H1 (cell line): ENCODE data around the gene KCTD20.

Source experiments
- YY1 ChIP-seq: IDR thresholded peaks from 2 replicates; pipeline ENCODE4 v1.6.1; 2011; ENCODE audit warnings: low read depth, mild to moderate bottlenecking, low read length
- TF ChIP-seq, protein P1 (sequence below), 3 experiments: IDR thresholded peaks; 1 replicate in 2 of 3; 2 replicates in 1 of 3; pipeline versions ENCODE4 v1.5.1 to v1.6.1; 2011; ENCODE audit warnings: low read length in 3 of 3, mild to moderate bottlenecking in 3 of 3, inconsistent platforms in 2 of 3, low read depth in 1 of 3, moderate library complexity in 1 of 3; ENCODE audit not compliant: insufficient read depth in 1 of 3; ENCODE audit errors: control extremely low read depth in 1 of 3

DNA sequence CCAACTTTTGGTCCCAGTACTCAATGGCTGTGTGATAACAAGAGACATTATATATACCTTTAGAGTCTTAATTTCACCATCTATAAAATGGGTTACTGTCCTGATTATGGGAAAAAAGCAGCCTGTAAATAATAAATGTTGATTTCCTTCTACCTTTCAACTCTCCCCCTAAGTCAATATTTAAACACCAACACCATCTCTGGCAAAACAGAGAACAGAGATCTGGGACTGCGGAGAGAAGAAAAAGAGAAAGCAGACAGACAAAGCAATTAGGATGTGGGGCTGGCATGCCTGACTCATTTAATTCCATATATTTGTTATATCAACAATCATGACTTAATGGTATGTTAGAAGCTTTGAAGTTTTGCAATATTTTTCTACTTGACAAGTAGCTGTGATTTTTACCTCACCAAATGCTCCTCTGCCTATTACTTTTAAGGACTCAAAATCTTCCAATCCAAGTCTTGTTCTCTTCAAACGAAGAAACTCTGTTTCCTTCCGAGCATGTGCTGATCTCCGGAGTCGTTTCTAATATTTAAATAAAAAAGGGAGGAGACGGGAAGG is 81.2 kb downstream of the KCTD20 start:
- TF ChIP-seq, protein P1, sequence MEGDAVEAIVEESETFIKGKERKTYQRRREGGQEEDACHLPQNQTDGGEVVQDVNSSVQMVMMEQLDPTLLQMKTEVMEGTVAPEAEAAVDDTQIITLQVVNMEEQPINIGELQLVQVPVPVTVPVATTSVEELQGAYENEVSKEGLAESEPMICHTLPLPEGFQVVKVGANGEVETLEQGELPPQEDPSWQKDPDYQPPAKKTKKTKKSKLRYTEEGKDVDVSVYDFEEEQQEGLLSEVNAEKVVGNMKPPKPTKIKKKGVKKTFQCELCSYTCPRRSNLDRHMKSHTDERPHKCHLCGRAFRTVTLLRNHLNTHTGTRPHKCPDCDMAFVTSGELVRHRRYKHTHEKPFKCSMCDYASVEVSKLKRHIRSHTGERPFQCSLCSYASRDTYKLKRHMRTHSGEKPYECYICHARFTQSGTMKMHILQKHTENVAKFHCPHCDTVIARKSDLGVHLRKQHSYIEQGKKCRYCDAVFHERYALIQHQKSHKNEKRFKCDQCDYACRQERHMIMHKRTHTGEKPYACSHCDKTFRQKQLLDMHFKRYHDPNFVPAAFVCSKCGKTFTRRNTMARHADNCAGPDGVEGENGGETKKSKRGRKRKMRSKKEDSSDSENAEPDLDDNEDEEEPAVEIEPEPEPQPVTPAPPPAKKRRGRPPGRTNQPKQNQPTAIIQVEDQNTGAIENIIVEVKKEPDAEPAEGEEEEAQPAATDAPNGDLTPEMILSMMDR (IDR thresholded peaks at IDR 0.05; ENCODE audit: control extremely low read depth in 1 of 3, insufficient read depth in 1 of 3, low read depth in 1 of 3, low read length in 3 of 3) = no peak
- no peak for TF ChIP-seq YY1
